Measurements from ENCODE around the gene C22orf39. TPM values are rescaled to one million over a fixed set of nuclear protein-coding genes. Genes with fewer than 3 reads are reported as not detected.

The C22orf39 gene
- total RNA-seq, 1 experiment from 2014 or later, result 42.3 TPM

DNA sequence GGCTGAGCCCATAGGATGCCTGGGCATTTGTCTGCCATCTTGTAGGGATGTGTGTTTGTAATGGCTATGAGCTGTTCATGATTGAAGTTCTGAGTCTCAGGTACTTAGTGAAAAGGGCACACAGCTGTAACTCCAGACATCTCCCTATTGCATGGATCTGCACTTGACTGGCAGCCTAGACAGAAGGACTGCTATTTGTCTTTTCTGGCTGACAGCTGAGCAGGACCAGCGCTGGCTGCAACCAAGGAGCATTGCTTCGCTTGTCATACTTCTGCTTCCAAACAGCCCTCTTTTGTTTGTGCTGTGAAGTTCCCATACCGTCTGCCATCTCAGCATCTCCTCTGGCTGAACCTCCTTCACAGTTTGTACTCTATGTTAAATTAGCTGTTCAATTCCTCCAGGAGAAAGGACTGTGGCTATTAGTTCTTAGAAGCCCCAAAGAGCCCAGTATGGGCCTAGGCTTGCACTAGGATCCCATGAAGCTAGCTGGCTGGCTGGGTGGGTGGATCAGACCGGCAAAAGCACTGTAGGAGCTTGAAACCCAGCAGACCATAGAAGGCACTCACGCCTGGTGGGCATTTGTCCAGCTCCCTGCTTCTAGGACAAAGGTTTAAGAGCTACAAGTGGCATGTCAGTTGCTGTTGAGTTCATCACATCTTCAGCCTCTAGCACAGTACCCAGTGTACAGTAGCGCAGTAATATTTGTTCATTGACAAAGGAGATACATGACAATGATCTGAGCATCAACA lies 36.4 kb downstream of the C22orf39 start:
- no peak for DNase-seq
- Histone ChIP-seq H3K4me3 (ENCODE audit: insufficient read depth, low read depth, low read length) (no peak overlapping the region), H3K27me3 (ENCODE audit: control insufficient read depth, insufficient read depth, low read length) (no peaks in the 10 kb centered on the region), H3K36me3 (replicated peaks; ENCODE audit: control insufficient read depth, insufficient read depth, low read length) (peaks cover 24% of the 10 kb centered on the region)

DNA sequence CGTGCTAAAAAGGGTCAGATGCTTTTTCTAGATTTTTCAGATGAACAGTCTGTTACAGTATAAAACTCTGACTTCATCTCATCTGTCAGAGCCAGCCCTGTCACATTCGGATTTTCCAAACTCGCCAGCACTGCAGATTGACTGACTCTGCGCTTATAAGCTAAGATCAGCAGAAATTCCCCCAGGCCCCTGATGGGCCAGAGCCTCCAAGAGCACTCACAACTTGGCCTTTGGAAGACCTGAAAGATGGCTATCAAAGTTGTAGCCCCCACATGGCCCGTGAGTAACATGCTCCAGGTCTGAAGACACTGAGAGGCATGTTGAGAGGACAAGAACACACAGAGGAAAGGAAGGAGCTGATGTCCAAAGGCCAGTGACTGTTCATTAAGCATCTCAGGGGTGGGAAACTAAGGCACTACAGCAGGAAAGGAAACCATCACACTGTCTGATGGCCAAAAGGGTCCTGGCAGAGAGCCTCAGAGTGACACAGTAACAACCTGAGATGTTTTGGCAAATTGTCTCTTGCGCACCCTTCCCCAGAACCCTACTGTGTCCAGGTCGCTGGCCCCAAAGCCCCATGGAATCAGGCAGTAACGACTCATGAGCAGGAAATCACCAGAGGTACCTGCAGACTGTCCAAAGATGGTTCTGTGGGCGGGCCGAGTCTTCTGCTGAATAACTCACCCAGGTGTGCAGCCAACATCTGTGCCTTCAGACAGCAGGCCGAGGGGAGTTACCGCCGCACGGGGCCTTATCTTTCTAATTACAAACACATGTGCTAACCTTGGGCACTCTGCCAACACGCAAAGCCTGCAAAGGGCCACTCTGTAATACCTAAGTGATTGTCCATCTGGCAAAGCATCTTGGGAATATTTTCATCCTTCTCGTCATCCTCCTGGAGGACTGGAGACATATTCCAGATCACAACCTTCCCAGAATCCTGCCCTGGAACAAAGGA lies 39.6 kb downstream of the C22orf39 start:
- H3K27me3 ChIP-seq (ENCODE audit: control insufficient read depth, insufficient read depth, low read length), result no peaks in the 10 kb centered on the region
- peaks cover 26% of the 10 kb centered on the region for H3K36me3 ChIP-seq (replicated peaks; ENCODE audit: control insufficient read depth, insufficient read depth, low read length)

DNA sequence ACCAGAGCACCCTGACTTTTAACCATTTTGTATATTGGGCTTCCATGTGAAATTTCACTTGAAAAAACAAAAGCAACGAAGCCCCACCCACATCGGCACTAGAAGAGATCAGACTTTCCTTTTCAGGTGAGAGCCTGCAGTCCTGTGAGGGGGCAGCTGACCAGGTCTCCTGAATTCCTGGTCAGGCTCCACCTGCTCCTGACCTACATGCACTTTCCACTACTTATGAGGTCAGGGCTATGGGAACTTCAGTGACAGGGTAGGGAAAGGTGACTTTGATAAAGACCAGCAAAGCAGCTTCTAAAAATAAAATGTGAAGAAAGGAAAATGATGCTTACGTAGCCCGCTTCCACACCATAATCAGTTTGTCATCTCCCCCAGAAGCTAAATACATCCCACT lies 40.7 kb downstream of the C22orf39 start:
- no peak for DNase-seq
- Histone ChIP-seq H3K4me3 (ENCODE audit: insufficient read depth, low read depth, low read length) (no peak overlapping the region), H3K27me3 (ENCODE audit: control insufficient read depth, insufficient read depth, low read length) (no peaks in the 10 kb centered on the region), H3K36me3 (replicated peaks; ENCODE audit: control insufficient read depth, insufficient read depth, low read length) (peaks cover 25% of the 10 kb centered on the region)

More for the DNA sequence above, 39.6 kb downstream of the C22orf39 start:
- no peak overlapping the region for H3K4me3 ChIP-seq (ENCODE audit: insufficient read depth, low read depth, low read length)
- DNase-seq, result no peak

DNA sequence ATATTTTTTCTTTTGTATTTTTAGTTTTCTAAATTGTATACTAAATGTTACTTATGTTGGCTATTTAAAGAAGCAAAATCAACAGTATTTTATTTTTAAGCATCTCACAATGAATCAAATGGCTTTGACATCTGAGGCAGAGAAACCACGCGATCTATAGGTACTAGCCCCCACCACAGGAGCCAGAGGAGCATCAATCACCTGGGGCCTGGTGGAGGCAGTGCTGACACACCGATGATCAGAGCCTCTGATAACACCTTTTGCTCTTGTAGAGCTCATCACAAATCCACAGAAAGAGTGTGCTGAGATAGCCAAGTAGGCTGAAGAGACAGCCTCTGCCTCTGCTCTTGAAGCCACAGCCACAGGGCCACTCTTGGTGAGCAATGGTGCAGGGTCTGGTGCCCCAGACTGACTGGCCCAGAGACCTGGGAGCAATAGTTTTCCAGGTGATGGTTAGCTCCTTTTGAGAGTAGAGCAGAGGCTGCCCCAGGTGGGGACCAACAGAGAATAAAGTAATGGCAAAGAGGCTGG lies 41.2 kb downstream of the C22orf39 start:
- no peaks in the 10 kb centered on the region for H3K27me3 ChIP-seq (ENCODE audit: control insufficient read depth, insufficient read depth, low read length)
- peaks cover 26% of the 10 kb centered on the region for H3K36me3 ChIP-seq (replicated peaks; ENCODE audit: control insufficient read depth, insufficient read depth, low read length)
- no peak overlapping the region for H3K4me3 ChIP-seq (ENCODE audit: insufficient read depth, low read depth, low read length)
- no peak for DNase-seq

DNA sequence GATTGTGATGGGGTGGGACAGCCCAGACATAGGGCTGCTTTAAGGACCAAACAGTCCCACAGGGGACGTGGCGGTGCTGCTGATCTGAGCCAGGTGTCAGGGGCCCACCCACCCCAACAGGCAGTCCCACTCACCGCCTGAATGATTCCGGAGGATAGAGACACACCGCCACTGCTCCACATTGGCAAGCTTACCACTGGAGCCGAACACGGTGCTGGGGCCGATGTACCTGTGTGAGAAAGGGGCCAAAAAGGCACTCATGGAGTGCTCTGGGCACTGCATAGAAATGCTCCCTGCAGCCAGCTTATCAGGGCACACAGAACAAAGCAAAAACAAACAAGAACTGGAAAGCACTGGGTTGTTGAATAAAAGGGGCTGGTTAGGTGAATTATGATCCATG lies 41.9 kb downstream of the C22orf39 start:
- no peak for DNase-seq
- no peaks in the 10 kb centered on the region for H3K27me3 ChIP-seq (ENCODE audit: control insufficient read depth, insufficient read depth, low read length)
- H3K36me3 ChIP-seq (replicated peaks; ENCODE audit: control insufficient read depth, insufficient read depth, low read length), result peaks cover 26% of the 10 kb centered on the region
- H3K4me3 ChIP-seq (ENCODE audit: insufficient read depth, low read depth, low read length), result no peak overlapping the region

DNA sequence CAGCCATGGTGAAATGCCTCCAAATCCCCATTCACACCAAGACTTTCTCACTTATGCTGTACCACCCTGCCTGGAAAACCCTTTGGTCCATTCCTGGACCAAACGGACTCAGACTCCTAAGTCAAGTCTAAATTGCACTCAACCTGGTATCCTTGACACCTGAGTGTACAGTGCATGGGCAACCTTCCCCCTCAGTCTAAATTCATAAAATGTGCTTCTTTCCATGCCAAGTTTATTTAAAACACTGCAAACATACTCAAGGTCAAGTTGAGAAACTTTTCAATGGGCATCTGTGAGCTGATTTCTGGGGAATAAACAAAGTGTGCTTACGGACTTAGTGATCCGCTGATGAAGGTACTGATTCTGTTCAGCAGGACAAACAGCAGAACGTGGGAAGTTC lies 42.4 kb downstream of the C22orf39 start:
- Histone ChIP-seq H3K27me3 (ENCODE audit: control insufficient read depth, insufficient read depth, low read length) (no peaks in the 10 kb centered on the region), H3K4me3 (ENCODE audit: insufficient read depth, low read depth, low read length) (no peak overlapping the region), H3K36me3 (replicated peaks; ENCODE audit: control insufficient read depth, insufficient read depth, low read length) (peaks cover 26% of the 10 kb centered on the region)
- DNase-seq, result no peak

DNA sequence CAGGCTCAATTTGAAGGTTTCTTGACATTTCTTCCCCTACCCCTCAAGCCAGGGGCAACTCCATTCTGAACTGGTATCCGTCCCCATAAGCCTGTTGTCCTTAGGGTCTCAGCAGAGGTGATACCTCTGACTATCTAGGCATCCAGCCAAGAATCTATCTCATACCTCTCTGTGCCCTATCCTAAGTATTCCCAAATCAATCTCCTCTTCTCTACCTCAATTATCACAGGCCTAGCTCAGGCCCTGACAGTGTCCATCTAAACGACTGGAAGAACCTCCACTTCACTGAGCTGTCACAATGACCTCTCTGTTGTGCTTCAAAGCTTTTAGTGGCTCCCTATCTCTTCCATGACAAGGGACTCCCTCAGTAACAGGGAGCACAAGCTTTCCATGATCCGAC lies 42.8 kb downstream of the C22orf39 start:
- Histone ChIP-seq H3K27me3 (ENCODE audit: control insufficient read depth, insufficient read depth, low read length) (no peaks in the 10 kb centered on the region), H3K4me3 (ENCODE audit: insufficient read depth, low read depth, low read length) (no peak overlapping the region), H3K36me3 (replicated peaks; ENCODE audit: control insufficient read depth, insufficient read depth, low read length) (peaks cover 28% of the 10 kb centered on the region)
- DNase-seq, result no peak

DNA sequence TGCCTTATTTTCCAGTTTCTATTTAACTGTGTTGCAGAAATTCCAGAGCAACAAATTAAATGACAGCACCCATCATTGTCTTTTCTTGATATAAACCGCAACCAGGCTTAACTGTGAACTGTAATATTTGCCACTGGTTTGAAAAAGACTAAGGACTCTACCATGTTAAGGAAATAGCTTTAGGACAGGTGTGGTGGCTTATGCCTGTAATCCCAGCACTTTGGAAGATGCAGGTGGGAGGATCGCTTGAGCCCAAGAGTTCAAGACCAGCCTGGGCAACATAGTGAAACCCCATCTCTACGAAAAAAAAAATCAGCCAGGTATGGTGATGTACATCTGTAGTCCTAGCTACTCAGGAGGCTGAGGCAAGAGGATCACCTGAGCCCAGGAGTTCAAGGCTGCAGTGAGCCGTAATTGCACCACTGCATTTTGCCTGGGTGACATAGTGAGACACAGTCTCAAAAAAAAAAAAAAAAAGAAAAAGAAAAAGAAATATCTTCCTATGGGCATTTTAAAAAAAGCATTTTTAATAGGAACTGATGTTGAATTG lies 44.8 kb downstream of the C22orf39 start:
- Histone ChIP-seq H3K36me3 (replicated peaks; ENCODE audit: control insufficient read depth, insufficient read depth, low read length) (peaks cover 22% of the 10 kb centered on the region), H3K4me3 (ENCODE audit: insufficient read depth, low read depth, low read length) (no peak overlapping the region), H3K27me3 (ENCODE audit: control insufficient read depth, insufficient read depth, low read length) (no peaks in the 10 kb centered on the region)
- no peak for DNase-seq

DNA sequence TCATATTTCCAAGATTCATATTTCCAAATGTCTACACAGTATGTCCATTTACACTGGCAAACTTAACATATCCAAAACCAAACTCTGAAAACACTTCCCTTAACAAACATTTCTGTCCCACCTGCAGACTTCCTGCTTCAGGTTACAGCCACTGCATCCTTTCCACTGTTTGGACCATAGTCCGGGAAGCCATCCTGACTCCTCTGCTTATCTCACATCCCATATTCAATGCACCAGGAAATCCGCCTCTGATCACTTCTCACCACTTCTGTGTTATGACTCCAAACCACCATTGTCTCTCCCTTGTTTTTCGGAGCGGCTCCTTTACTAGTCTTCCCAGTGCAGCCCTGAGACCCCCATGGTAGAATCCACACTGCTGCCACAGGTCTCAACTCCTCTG lies 46.0 kb downstream of the C22orf39 start:
- H3K27me3 ChIP-seq (ENCODE audit: control insufficient read depth, insufficient read depth, low read length), result no peaks in the 10 kb centered on the region
- peaks cover 21% of the 10 kb centered on the region for H3K36me3 ChIP-seq (replicated peaks; ENCODE audit: control insufficient read depth, insufficient read depth, low read length)
- DNase-seq, result no peak
- no peak overlapping the region for H3K4me3 ChIP-seq (ENCODE audit: insufficient read depth, low read depth, low read length)

DNA sequence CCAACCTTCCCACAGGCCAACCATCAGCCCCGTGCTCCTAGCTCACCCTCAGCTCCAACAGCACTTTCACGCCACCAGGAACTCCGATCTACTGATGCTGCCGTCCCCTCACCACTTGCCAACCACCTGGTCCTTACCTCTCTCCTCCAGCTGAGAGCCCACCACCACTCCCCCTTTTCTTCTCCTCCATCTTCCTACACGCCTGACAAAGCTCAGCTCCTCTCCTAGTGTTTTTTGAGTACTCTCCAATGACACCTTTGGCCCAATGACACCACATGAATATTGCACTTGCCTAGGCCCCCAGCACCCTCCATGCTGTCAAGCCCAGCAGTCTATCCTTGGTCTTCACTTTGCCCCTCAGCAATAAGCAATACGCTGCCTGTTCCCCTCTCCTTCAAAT lies 46.6 kb downstream of the C22orf39 start:
- DNase-seq, result no peak
- Histone ChIP-seq H3K27me3 (ENCODE audit: control insufficient read depth, insufficient read depth, low read length) (no peaks in the 10 kb centered on the region), H3K4me3 (ENCODE audit: insufficient read depth, low read depth, low read length) (no peak overlapping the region), H3K36me3 (replicated peaks; ENCODE audit: control insufficient read depth, insufficient read depth, low read length) (peaks cover 19% of the 10 kb centered on the region)

DNA sequence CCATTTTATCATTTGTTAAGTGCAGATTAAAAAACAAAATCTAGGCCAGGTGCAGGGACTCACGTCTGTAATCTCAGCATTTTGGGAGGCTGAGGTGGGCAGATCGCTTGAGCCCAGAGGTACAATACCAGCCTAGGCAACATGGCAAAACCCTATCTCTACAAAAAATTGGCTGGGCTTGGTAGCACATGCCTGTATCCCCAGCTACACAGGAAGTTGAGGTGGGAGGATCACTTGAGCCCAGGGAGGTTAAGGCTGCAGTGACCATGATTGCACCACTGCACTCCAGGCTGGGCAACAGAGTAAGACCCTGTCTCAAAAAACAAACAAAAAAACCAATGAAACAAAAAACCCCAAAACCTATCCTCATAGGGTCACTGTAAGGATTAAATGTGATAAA lies 48.9 kb downstream of the C22orf39 start:
- H3K36me3 ChIP-seq (replicated peaks; ENCODE audit: control insufficient read depth, insufficient read depth, low read length), result peaks cover 32% of the 10 kb centered on the region
- H3K4me3 ChIP-seq (ENCODE audit: insufficient read depth, low read depth, low read length), result no peak overlapping the region
- no peaks in the 10 kb centered on the region for H3K27me3 ChIP-seq (ENCODE audit: control insufficient read depth, insufficient read depth, low read length)
- DNase-seq, result no peak

DNA sequence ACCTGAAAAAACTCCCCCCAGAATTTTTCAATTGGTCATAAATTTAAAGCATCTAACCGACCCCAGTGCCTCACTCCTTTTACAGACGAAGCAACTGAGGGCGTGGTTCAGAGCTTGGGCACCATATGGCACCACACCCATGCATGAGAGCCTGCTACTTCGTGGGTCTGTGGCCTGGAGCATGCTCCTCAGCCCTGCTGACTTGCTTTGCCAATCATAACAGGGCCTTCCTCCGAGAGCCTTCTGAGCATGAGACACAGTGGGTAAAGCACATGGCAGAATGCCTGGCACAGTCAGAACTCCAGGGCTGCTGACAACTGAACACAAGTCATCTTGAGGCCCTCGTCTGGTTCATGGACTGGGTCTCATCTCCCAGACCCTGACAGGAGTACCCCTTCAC lies 49.3 kb downstream of the C22orf39 start:
- Histone ChIP-seq H3K4me3 (ENCODE audit: insufficient read depth, low read depth, low read length) (no peak overlapping the region), H3K27me3 (ENCODE audit: control insufficient read depth, insufficient read depth, low read length) (no peaks in the 10 kb centered on the region), H3K36me3 (replicated peaks; ENCODE audit: control insufficient read depth, insufficient read depth, low read length) (peaks cover 32% of the 10 kb centered on the region)
- DNase-seq, result no peak

DNA sequence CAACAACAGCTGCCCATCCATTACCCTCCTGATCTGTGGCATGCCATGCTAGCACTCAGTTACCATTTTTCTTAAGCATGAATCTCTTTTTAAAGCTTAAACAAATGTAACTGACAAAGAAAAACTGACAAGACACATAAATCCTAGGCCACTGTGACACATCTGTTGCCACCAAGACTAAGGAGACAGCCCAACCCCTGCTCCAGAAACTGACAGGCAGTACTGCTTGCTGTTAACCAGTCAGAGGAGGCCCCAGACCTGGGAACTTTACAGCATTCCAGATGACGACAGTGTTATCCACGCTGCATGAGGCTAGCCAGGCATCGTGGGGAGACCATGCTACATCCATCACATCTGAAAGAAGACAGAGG lies 49.8 kb downstream of the C22orf39 start:
- H3K4me3 ChIP-seq (ENCODE audit: insufficient read depth, low read depth, low read length), result no peak overlapping the region
- no peaks in the 10 kb centered on the region for H3K27me3 ChIP-seq (ENCODE audit: control insufficient read depth, insufficient read depth, low read length)
- no peak for DNase-seq
- peaks cover 36% of the 10 kb centered on the region for H3K36me3 ChIP-seq (replicated peaks; ENCODE audit: control insufficient read depth, insufficient read depth, low read length)

DNA sequence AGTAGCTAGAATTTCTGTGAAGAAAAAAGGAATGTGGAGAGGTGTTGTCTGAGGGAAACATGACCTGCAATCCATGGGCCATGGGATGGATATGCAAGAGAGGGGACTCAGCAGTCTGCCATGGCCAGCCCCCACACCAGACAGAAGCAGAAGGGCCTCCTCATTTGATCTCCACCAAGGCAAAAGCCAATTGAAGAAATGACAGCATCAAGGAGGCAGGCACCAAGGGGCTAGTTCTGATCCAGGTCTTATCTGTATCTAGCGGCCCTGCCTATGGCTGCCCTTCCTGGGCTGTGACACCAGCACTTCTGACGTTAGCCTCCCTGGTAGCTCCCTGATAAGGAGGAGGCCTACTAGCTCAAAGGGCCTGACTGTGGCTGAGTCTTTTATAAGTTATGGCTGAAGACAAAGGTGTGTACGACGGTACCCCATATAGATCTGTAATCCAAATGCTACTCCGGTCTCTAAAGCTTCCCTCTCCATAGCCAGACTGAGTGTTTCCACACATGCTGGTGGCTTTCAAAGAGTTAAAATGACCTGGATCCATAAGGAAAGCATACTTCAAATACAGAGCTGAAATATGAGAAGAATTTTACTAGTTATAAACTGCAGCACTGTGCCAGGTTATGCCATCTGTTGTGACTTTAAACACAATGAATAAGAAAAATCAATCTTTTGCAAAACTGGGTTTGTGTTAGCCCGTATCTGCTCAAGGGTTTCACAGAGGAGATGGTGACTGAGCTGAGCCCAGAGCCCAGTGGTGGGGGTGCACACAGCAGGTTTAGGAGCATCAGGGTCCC lies 50.4 kb downstream of the C22orf39 start:
- Histone ChIP-seq H3K27me3 (ENCODE audit: control insufficient read depth, insufficient read depth, low read length) (no peaks in the 10 kb centered on the region), H3K4me3 (ENCODE audit: insufficient read depth, low read depth, low read length) (no peak overlapping the region), H3K36me3 (replicated peaks; ENCODE audit: control insufficient read depth, insufficient read depth, low read length) (peaks cover 39% of the 10 kb centered on the region)
- DNase-seq, result no peak

All from H7 (cell line).